Mesenchymal stem cell (in vitro differentiated cells and primary cell): Measurements from ENCODE around the gene TUB.

Experiments
- DNase-seq: peaks from one replicate; pipeline ENCODE4 v3.0.0-alpha.2; 2013
- H2AFZ ChIP-seq: one replicate; pipeline ENCODE4 v1.6.1; 2013; ENCODE audit warnings: low read depth, mild to moderate bottlenecking, control low read depth, inconsistent platforms, low read length, moderate library complexity
- H2AK5ac ChIP-seq: 2 replicates; pipeline ENCODE4 v1.6.1; 2013; ENCODE audit warnings: low read length, moderate library complexity, mild to moderate bottlenecking, inconsistent platforms; ENCODE audit not compliant: severe bottlenecking
- H2BK120ac ChIP-seq: one replicate; pipeline ENCODE4 v1.6.1; 2013; ENCODE audit warnings: low read depth, mild to moderate bottlenecking, inconsistent platforms, low read length, moderate library complexity
- H2BK12ac ChIP-seq, 2 experiments: one replicate each; pipeline ENCODE4 v1.6.1; 2013; ENCODE audit warnings: inconsistent platforms in 2 of 2, low read length in 2 of 2, mild to moderate bottlenecking in 2 of 2, moderate library complexity in 2 of 2, control low read depth in 1 of 2
- H2BK15ac ChIP-seq: one replicate; pipeline ENCODE4 v1.6.1; 2013; ENCODE audit warnings: mild to moderate bottlenecking, low read depth, inconsistent platforms; ENCODE audit not compliant: poor library complexity, severe bottlenecking
- H2BK5ac ChIP-seq: 2 replicates; pipeline ENCODE4 v1.6.1; 2013; ENCODE audit warnings: low read depth, mild to moderate bottlenecking, low read length, control low read depth, inconsistent platforms; ENCODE audit not compliant: poor library complexity, severe bottlenecking
- H3K14ac ChIP-seq, 2 experiments: one replicate each; pipeline ENCODE4 v1.6.1; 2013; ENCODE audit warnings: inconsistent platforms in 2 of 2, low read length in 2 of 2, control low read depth in 1 of 2, mild to moderate bottlenecking in 1 of 2, moderate library complexity in 1 of 2
- H3K18ac ChIP-seq, 2 experiments: one replicate each; pipeline ENCODE4 v1.6.1; 2013; ENCODE audit warnings: inconsistent platforms in 2 of 2, low read length in 2 of 2, control low read depth in 1 of 2, low read depth in 1 of 2, mild to moderate bottlenecking in 1 of 2
- H3K23ac ChIP-seq, 2 experiments: one replicate each; pipeline ENCODE4 v1.6.1; 2013; ENCODE audit warnings: inconsistent platforms in 2 of 2, low read length in 2 of 2, mild to moderate bottlenecking in 2 of 2, moderate library complexity in 2 of 2, control low read depth in 1 of 2
- H3K27ac ChIP-seq: 2 replicates; pipeline ENCODE4 v1.5.1; 2013; ENCODE audit warnings: mild to moderate bottlenecking, moderate library complexity, low read length, control low read depth, inconsistent platforms; ENCODE audit not compliant: poor library complexity, severe bottlenecking
- H3K27me3 ChIP-seq, 2 experiments: 2 replicates each; pipeline versions ENCODE4 v1.6.1 to v1.7.0; 2013; ENCODE audit warnings: low read length in 2 of 2, mild to moderate bottlenecking in 2 of 2, moderate library complexity in 2 of 2, control low read depth in 1 of 2, inconsistent platforms in 1 of 2; ENCODE audit not compliant: control insufficient read depth in 1 of 2, insufficient read depth in 1 of 2
- H3K36me3 ChIP-seq, 2 experiments: 2 replicates each; pipeline versions ENCODE4 v1.6.1 to v1.7.0; 2013; ENCODE audit warnings: low read length in 2 of 2, control low read depth in 1 of 2, inconsistent platforms in 1 of 2, low read depth in 1 of 2, mild to moderate bottlenecking in 1 of 2; ENCODE audit not compliant: insufficient read depth in 2 of 2, control insufficient read depth in 1 of 2
- H3K4ac ChIP-seq, 2 experiments: one replicate each; pipeline ENCODE4 v1.6.1; 2013; ENCODE audit warnings: inconsistent platforms in 2 of 2, low read length in 2 of 2, mild to moderate bottlenecking in 2 of 2, moderate library complexity in 2 of 2, control low read depth in 1 of 2, low read depth in 1 of 2
- H3K4me1 ChIP-seq: 2 replicates; pipeline ENCODE4 v1.6.1; 2013; ENCODE audit warnings: low read depth, low read length, control low read depth; ENCODE audit not compliant: control insufficient read depth, insufficient read depth
- H3K4me2 ChIP-seq: 2 replicates; pipeline ENCODE4 v1.6.1; 2013; ENCODE audit warnings: low read length, mild to moderate bottlenecking, inconsistent platforms; ENCODE audit not compliant: poor library complexity, severe bottlenecking
- H3K4me3 ChIP-seq, 2 experiments: 2 replicates each; pipeline versions ENCODE4 v1.5.1 to v1.7.0; 2013; ENCODE audit warnings: low read length in 2 of 2, mild to moderate bottlenecking in 2 of 2, control low read depth in 1 of 2, low read depth in 1 of 2; ENCODE audit not compliant: insufficient read depth in 1 of 2
- H3K79me1 ChIP-seq: replicated peaks from 2 replicates; pipeline ENCODE4 v1.6.1; 2013; ENCODE audit warnings: mild to moderate bottlenecking, control low read depth, low read length, inconsistent platforms; ENCODE audit not compliant: poor library complexity, severe bottlenecking
- H3K9ac ChIP-seq: 2 replicates; pipeline ENCODE4 v1.7.0; 2013; ENCODE audit warnings: mild to moderate bottlenecking, low read length, moderate library complexity
- H3K9me3 ChIP-seq: 2 replicates; pipeline ENCODE4 v1.7.0; 2013; ENCODE audit warnings: mild to moderate bottlenecking, low read length; ENCODE audit not compliant: control insufficient read depth
- H4K8ac ChIP-seq: one replicate; pipeline ENCODE4 v1.6.1; 2013; ENCODE audit warnings: inconsistent platforms, mild to moderate bottlenecking, low read length, moderate library complexity
- H4K91ac ChIP-seq: one replicate; pipeline ENCODE4 v1.6.1; 2013; ENCODE audit warnings: mild to moderate bottlenecking, low read length, inconsistent platforms
- WGBS: methylation state at CpG from one replicate; pipeline ENCODE4 v1.1.7; 2013; ENCODE audit warnings: mixed read lengths; 5-methylcytosine and 5-hydroxymethylcytosine counted together

The TUB gene

DNA sequence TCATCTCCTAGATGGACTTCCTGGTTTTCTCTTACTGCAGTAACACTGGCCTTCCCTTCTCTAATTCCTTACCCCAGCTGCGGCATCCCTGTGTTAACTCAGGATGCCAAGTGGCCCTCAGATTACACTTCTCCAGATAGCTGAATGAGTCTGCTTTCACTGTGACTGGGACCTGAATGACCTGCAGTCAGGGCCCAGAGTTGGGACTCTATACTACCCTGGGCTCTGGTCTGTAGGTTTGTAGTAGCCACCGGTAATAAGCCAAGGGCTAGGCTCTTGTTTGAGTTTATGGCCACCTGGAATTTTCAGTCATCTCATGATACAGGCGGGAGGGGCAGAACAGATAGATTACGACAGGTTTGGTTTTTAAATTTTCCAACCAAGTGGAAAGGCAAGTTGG, 24.1 kb downstream of the TUB start:
- Histone ChIP-seq H2BK120ac (no peak overlapping the region), H3K79me1 (no peaks in the 10 kb centered on the region), H2BK5ac (no peak overlapping the region), H3K23ac (no peak overlapping the region), H3K14ac (no peak overlapping the region), H3K9ac (no peak overlapping the region), H3K4me2 (no peak overlapping the region), H2BK12ac (no peak overlapping the region), H3K27ac (no peak overlapping the region), H3K18ac (no peak overlapping the region), H2BK15ac (no peak overlapping the region), H3K36me3 (peaks cover 0 to 79% of the 10 kb centered on the region in 2 experiments), H2AFZ (no peak overlapping the region), H3K27me3 (peaks cover 0 to 3% of the 10 kb centered on the region in 2 experiments), H3K4ac (no peak overlapping the region), H2AK5ac (no peak overlapping the region), H3K4me1 (no peaks in the 10 kb centered on the region), H3K4me3 (no peak overlapping the region), H4K8ac (no peak overlapping the region), H3K9me3 (no peaks in the 10 kb centered on the region), H4K91ac (no peak overlapping the region)
- DNase-seq: no peak
- WGBS: 99% methylated on average over 3 of the region's 4 CpGs

DNA sequence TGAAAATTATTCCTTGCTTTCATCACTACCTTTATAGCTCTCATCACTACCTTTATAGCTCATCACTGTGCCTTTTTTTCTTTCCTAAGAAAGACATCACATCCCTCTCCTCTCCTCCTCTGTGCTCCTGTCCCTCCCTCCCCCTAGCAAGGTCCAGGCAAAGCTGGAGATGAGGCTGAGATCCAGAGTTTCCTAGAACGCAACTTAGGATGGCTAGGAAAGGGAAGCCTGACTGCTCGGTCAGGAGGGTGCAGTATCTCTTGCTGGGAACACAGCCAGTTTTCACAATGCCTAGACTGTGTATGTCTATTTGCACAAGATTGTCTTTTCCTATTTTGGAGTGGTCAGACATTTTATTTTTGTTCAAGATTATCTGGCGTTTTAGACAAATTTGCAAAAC, 24.7 kb downstream of the TUB start:
- Histone ChIP-seq H3K4me1 (no peaks in the 10 kb centered on the region), H2AK5ac (no peak overlapping the region), H3K27ac (no peak overlapping the region), H3K18ac (no peak overlapping the region), H3K14ac (no peak overlapping the region), H2BK15ac (no peak overlapping the region), H3K9ac (no peak overlapping the region), H2BK12ac (no peak overlapping the region), H3K23ac (no peak overlapping the region), H3K36me3 (peaks cover 0 to 73% of the 10 kb centered on the region in 2 experiments), H3K27me3 (peaks cover 0 to 9% of the 10 kb centered on the region in 2 experiments), H3K4ac (no peak overlapping the region), H2BK120ac (no peak overlapping the region), H4K8ac (no peak overlapping the region), H2BK5ac (no peak overlapping the region), H3K4me2 (no peak overlapping the region), H3K4me3 (no peak overlapping the region), H3K79me1 (no peaks in the 10 kb centered on the region), H4K91ac (no peak overlapping the region), H2AFZ (no peak overlapping the region), H3K9me3 (no peaks in the 10 kb centered on the region)
- WGBS: 95% methylated on average over 3 of the region's 3 CpGs
- no peak for DNase-seq

DNA sequence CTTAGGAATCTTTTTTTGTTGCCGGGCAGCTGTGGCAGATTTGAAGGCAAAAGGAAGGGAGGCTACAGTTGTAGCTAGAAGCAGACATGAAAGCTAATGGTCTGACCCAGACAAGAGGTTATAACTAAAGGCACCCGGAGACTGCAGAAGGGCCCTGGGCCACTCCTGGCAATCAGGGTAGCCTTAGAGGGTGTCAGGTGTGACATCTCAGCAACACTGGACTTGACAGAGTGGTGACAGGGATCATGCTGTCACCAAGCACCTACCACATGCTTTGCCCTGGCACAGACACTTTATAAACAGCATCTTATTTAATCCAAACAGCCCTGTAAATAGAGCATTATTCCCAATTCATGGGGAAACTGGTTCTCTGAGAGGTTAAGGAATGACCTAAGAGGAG, 25.7 kb downstream of the TUB start:
- Histone ChIP-seq H3K4me1 (no peaks in the 10 kb centered on the region), H3K79me1 (no peaks in the 10 kb centered on the region), H3K9ac (no peak overlapping the region), H4K91ac (no peak overlapping the region), H3K18ac (no peak overlapping the region), H2BK120ac (no peak overlapping the region), H4K8ac (no peak overlapping the region), H3K27ac (no peak overlapping the region), H2BK12ac (no peak overlapping the region), H3K27me3 (peaks cover 0 to 9% of the 10 kb centered on the region in 2 experiments), H2AK5ac (no peak overlapping the region), H3K14ac (no peak overlapping the region), H2AFZ (no peak overlapping the region), H3K36me3 (peaks cover 0 to 64% of the 10 kb centered on the region in 2 experiments), H2BK5ac (no peak overlapping the region), H3K4ac (no peak overlapping the region), H3K4me3 (no peak overlapping the region), H3K4me2 (no peak overlapping the region), H2BK15ac (no peak overlapping the region), H3K23ac (no peak overlapping the region), H3K9me3 (no peaks in the 10 kb centered on the region)
- no peak for DNase-seq
- 98% methylated on average over 2 of the region's 2 CpGs for WGBS

DNA sequence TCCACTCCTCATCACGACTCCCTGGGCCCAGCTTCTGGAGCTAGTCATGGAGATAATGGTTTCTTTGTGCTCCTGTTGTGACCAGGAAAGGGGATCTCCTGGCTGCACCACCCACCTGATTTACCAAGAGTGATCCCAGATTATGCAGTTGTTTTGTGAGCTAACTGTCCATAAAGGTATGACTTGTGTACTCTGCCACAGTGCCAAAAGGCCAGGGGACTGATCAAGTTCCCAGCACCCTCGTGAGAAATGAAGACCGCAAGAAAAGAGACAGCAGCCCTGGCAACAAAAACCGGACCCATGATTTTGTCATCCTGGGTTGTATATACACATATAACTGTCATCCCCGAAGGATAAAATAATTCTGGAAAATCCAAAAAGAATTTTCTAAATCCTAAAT, 26.6 kb downstream of the TUB start:
- Histone ChIP-seq H3K27me3 (peaks cover 0 to 9% of the 10 kb centered on the region in 2 experiments), H4K91ac (no peak overlapping the region), H3K14ac (no peak overlapping the region), H3K4me3 (no peak overlapping the region), H3K79me1 (no peaks in the 10 kb centered on the region), H3K18ac (no peak overlapping the region), H3K4me2 (no peak overlapping the region), H3K36me3 (peaks cover 0 to 54% of the 10 kb centered on the region in 2 experiments), H3K4me1 (no peaks in the 10 kb centered on the region), H2BK5ac (no peak overlapping the region), H2AFZ (no peak overlapping the region), H3K9me3 (no peaks in the 10 kb centered on the region), H4K8ac (no peak overlapping the region), H3K27ac (no peak overlapping the region), H2BK120ac (no peak overlapping the region), H3K9ac (no peak overlapping the region), H2BK12ac (no peak overlapping the region), H3K4ac (no peak overlapping the region), H2BK15ac (no peak overlapping the region), H3K23ac (no peak overlapping the region), H2AK5ac (no peak overlapping the region)
- no peak for DNase-seq
- WGBS: 85% methylated on average over 4 of the region's 5 CpGs
